HEK293 (cell line): ENCODE data around the gene MTURN.

ENCODE experiments used
- CTCF ChIA-PET: fragments of 350-600 bp; formaldehyde crosslinking; extraction: SDS; loops from one replicate; lab custom pipeline; 2021; ENCODE audit warnings: antibody characterized with exemption; lab: Yijun Ruan, JAX
- POLR2A ChIA-PET: fragments of 300-600 bp; formaldehyde crosslinking; extraction: SDS; loops from one replicate; lab custom pipeline; 2020; ENCODE audit warnings: antibody characterized with exemption, inconsistent platforms; lab: Yijun Ruan, JAX
- H3K27ac ChIP-seq: fragments of 200-500 bp; sonication (Bioruptor generic); 2 replicates; pipeline ENCODE4 v1.5.1; 2014; ENCODE audit warnings: low read depth, low read length, control low read depth, inconsistent platforms; ENCODE audit errors: extremely low read depth
- H3K36me3 ChIP-seq, 2 experiments: fragments of 200-500 bp in 1 of 2; sonication (Bioruptor generic) in 1 of 2; 1 replicate in 1 of 2; 2 replicates in 1 of 2; pipeline ENCODE4 v1.5.1; 2014 to 2017; ENCODE audit warnings: inconsistent platforms in 2 of 2, low read length in 2 of 2; ENCODE audit not compliant: control insufficient read depth in 2 of 2, insufficient read depth in 1 of 2
- H3K4me1 ChIP-seq: fragments of 200-500 bp; sonication (Bioruptor generic); 2 replicates; pipeline ENCODE4 v1.5.1; 2014; ENCODE audit warnings: mild to moderate bottlenecking, low read length, inconsistent platforms; ENCODE audit not compliant: control insufficient read depth, insufficient read depth
- H3K4me3 ChIP-seq: 2 replicates; pipeline ENCODE4 v1.5.1; 2011; ENCODE audit warnings: low read depth, mild to moderate bottlenecking, control low read depth, low read length, moderate library complexity
- H3K9me3 ChIP-seq: fragments of 200-500 bp; sonication (Bioruptor generic); 2 replicates; pipeline ENCODE4 v1.5.1; 2014; ENCODE audit warnings: low read depth, low read length, inconsistent platforms; ENCODE audit not compliant: control insufficient read depth, insufficient read depth
- HOXA7 ChIP-seq: sonication (generic); formaldehyde crosslinking; IDR thresholded peaks from 2 replicates; pipeline ENCODE4 v1.8.1; 2022; ENCODE audit warnings: missing genetic modification reagents, borderline replicate concordance
- IKZF3 ChIP-seq: fragments of 450-650 bp; IDR thresholded peaks from 2 replicates; pipeline ENCODE4 v1.5.0; 2018; ENCODE audit warnings: missing biosample characterization, mild to moderate bottlenecking, missing genetic modification characterization, moderate library complexity
- KLF8 ChIP-seq: fragments of 450-650 bp; formaldehyde crosslinking; IDR thresholded peaks from 2 replicates; pipeline ENCODE4 v1.5.1; 2016; ENCODE audit warnings: missing biosample characterization, missing genetic modification characterization
- TRIM28 ChIP-seq: IDR thresholded peaks from 2 replicates; pipeline ENCODE4 v1.6.1; 2011; ENCODE audit warnings: low read length, control low read depth, borderline replicate concordance
- ZFHX2 ChIP-seq: fragments of 450-650 bp; formaldehyde crosslinking; conservative IDR thresholded peaks from 2 replicates; pipeline ENCODE4 v1.5.1; 2016; ENCODE audit warnings: missing biosample characterization, missing genetic modification characterization
- ZNF155 ChIP-seq: fragments of 450-650 bp; formaldehyde crosslinking; IDR thresholded peaks from 2 replicates; pipeline ENCODE4 v1.5.1; 2016; ENCODE audit warnings: missing biosample characterization, missing genetic modification characterization
- ZNF223 ChIP-seq: fragments of 450-650 bp; formaldehyde crosslinking; IDR thresholded peaks from 2 replicates; pipeline ENCODE4 v1.5.1; 2016; ENCODE audit warnings: missing biosample characterization, missing genetic modification characterization
- ZNF585B ChIP-seq: fragments of 450-650 bp; formaldehyde crosslinking; IDR thresholded peaks from 2 replicates; pipeline ENCODE4 v1.5.1; 2016; ENCODE audit warnings: missing biosample characterization, missing genetic modification characterization
- ZNF626 ChIP-seq: fragments of 450-650 bp; sonication (Bioruptor Pico); formaldehyde crosslinking; IDR thresholded peaks from 2 replicates; pipeline ENCODE4 v1.5.1; 2018; ENCODE audit warnings: missing biosample characterization, missing genetic modification characterization, inconsistent platforms
- ZNF791 ChIP-seq: fragments of 450-650 bp; formaldehyde crosslinking; IDR thresholded peaks from 2 replicates; pipeline ENCODE4 v1.5.1; 2016; ENCODE audit warnings: missing biosample characterization, missing genetic modification characterization
- ZNF792 ChIP-seq: fragments of 450-650 bp; formaldehyde crosslinking; IDR thresholded peaks from 2 replicates; pipeline ENCODE4 v1.5.1; 2016; ENCODE audit warnings: missing biosample characterization, missing genetic modification characterization
- ZNF830 ChIP-seq: fragments of 450-650 bp; IDR thresholded peaks from 2 replicates; pipeline ENCODE4 v1.5.0; 2018; ENCODE audit warnings: missing biosample characterization, missing genetic modification characterization, low read depth, mild to moderate bottlenecking, moderate library complexity
- TF ChIP-seq, protein P1 (sequence below): fragments of 450-650 bp; formaldehyde crosslinking; IDR thresholded peaks from 2 replicates; pipeline ENCODE4 v1.5.1; 2016; ENCODE audit warnings: missing biosample characterization, missing genetic modification characterization
- TF ChIP-seq, protein P2 (sequence below): fragments of 450-650 bp; formaldehyde crosslinking; IDR thresholded peaks from 2 replicates; pipeline ENCODE4 v1.5.1; 2016; ENCODE audit warnings: missing biosample characterization, missing genetic modification characterization
- TF ChIP-seq, protein P3 (sequence below): fragments of 450-650 bp; formaldehyde crosslinking; IDR thresholded peaks from 2 replicates; pipeline ENCODE4; 2016; ENCODE audit warnings: missing biosample characterization, missing genetic modification characterization
- TF ChIP-seq, protein P4 (sequence below): fragments of 450-650 bp; formaldehyde crosslinking; IDR thresholded peaks from 2 replicates; pipeline ENCODE4 v1.5.1; 2016; ENCODE audit warnings: missing biosample characterization, missing genetic modification characterization
- TF ChIP-seq, protein P5 (sequence below): fragments of 450-650 bp; formaldehyde crosslinking; IDR thresholded peaks from 2 replicates; pipeline ENCODE4 v1.5.1; 2016; ENCODE audit warnings: missing biosample characterization, missing genetic modification characterization
- TF ChIP-seq, protein P6 (sequence below): fragments of 450-650 bp; formaldehyde crosslinking; IDR thresholded peaks from 2 replicates; pipeline ENCODE4 v1.5.1; 2017; ENCODE audit warnings: missing biosample characterization, missing genetic modification characterization
- TF ChIP-seq, protein P7 (sequence below): fragments of 450-650 bp; formaldehyde crosslinking; IDR thresholded peaks from 2 replicates; pipeline ENCODE4 v1.5.1; 2016; ENCODE audit warnings: missing biosample characterization, missing genetic modification characterization

Gene MTURN

DNA sequence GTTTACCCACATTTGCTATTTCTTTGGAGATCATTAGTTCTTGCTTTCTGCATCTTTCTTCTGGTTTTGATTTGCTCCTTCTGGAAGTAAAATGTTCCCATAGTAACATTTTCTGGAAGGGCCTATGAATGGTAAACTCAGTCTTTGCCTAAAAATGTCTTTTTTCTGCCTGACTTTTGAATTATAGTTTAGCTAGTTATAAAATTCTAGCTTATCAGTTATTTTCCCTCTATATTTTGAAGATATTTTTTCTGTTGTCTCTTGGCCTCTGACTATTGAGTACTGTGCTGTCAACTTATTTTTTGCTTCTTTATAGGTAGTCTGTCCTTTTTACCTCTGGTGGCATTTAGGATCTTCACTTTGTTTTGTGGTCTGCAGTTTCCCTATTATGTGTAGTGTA is 21.6 kb upstream of the MTURN start (continued):
- TF ChIP-seq, protein P1, sequence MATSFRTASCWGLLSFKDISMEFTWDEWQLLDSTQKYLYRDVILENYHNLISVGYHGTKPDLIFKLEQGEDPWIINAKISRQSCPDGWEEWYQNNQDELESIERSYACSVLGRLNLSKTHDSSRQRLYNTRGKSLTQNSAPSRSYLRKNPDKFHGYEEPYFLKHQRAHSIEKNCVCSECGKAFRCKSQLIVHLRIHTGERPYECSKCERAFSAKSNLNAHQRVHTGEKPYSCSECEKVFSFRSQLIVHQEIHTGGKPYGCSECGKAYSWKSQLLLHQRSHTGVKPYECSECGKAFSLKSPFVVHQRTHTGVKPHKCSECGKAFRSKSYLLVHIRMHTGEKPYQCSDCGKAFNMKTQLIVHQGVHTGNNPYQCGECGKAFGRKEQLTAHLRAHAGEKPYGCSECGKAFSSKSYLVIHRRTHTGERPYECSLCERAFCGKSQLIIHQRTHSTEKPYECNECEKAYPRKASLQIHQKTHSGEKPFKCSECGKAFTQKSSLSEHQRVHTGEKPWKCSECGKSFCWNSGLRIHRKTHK = no peak
- TF ChIP-seq ZNF585B (tag by site-specific recombination) = no peak
- TF ChIP-seq, protein P2, sequence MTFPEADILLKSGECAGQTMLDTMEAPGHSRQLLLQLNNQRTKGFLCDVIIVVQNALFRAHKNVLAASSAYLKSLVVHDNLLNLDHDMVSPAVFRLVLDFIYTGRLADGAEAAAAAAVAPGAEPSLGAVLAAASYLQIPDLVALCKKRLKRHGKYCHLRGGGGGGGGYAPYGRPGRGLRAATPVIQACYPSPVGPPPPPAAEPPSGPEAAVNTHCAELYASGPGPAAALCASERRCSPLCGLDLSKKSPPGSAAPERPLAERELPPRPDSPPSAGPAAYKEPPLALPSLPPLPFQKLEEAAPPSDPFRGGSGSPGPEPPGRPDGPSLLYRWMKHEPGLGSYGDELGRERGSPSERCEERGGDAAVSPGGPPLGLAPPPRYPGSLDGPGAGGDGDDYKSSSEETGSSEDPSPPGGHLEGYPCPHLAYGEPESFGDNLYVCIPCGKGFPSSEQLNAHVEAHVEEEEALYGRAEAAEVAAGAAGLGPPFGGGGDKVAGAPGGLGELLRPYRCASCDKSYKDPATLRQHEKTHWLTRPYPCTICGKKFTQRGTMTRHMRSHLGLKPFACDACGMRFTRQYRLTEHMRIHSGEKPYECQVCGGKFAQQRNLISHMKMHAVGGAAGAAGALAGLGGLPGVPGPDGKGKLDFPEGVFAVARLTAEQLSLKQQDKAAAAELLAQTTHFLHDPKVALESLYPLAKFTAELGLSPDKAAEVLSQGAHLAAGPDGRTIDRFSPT (tag by site-specific recombination) = no peak

DNA sequence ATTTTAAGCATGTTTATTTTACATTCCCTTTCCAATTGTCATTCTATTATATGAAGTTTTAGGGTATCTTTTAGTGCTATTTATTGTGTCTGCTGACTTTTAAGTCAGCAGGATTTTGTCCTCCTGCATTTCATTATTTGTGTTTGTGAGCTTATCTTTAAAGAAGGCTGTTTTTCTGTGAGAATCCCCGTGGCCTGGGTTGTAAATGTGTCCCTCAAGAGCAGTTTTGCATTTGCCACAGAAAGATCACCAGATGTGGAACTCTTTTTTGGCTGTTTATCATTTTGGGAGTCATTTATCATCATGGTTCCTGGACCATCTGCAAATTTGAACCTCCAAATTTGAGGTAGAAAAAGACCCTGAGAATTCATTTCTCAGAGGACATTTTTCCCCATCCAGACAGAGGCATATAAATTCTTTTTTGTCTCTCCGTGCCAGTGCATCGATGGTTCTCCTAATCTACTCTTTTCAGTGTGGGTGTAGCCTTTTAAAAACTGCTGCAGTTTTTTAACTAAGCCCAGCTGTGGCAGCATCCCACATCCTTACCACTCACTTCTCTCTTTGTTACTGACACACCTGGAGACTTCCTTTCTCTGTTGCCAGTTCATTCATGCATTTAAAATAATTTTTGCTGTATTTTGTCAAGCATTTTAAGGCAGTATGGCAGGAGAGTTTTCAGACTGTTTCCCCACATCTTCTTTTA is 20.1 kb upstream of the MTURN start:
- Histone ChIP-seq H3K4me3 (no peak overlapping the region), H3K27ac (no peak overlapping the region), H3K36me3 (peaks cover 0 to 3% of the 10 kb centered on the region in 2 experiments; a peak in 1 of 3 replicates), H3K9me3 (no peaks in the 10 kb centered on the region), H3K4me1 (no peaks in the 10 kb centered on the region)
- TF ChIP-seq ZFHX2 (tag by site-specific recombination) (no peak), ZNF830 (tag by site-specific recombination) (no peak), ZNF792 (tag by site-specific recombination) (no peak), ZNF155 (tag by site-specific recombination) (no peak), ZNF223 (tag by site-specific recombination) (no peak), TRIM28 (no peak), ZNF791 (no peak), IKZF3 (tag by site-specific recombination) (no peak), HOXA7 (CRISPR knock-in tag) (no peak), ZNF626 (tag by site-specific recombination) (no peak), KLF8 (tag by site-specific recombination) (no peak)
- TF ChIP-seq, protein P3, sequence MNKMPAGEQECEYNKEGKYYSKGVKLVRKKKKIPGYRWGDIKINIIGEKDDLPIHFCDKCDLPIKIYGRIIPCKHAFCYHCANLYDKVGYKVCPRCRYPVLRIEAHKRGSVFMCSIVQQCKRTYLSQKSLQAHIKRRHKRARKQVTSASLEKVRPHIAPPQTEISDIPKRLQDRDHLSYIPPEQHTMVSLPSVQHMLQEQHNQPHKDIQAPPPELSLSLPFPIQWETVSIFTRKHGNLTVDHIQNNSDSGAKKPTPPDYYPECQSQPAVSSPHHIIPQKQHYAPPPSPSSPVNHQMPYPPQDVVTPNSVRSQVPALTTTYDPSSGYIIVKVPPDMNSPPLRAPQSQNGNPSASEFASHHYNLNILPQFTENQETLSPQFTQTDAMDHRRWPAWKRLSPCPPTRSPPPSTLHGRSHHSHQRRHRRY (tag by site-specific recombination) = no peak
- TF ChIP-seq, protein P4, sequence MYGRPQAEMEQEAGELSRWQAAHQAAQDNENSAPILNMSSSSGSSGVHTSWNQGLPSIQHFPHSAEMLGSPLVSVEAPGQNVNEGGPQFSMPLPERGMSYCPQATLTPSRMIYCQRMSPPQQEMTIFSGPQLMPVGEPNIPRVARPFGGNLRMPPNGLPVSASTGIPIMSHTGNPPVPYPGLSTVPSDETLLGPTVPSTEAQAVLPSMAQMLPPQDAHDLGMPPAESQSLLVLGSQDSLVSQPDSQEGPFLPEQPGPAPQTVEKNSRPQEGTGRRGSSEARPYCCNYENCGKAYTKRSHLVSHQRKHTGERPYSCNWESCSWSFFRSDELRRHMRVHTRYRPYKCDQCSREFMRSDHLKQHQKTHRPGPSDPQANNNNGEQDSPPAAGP (tag by site-specific recombination) = no peak
- TF ChIP-seq, protein P5, sequence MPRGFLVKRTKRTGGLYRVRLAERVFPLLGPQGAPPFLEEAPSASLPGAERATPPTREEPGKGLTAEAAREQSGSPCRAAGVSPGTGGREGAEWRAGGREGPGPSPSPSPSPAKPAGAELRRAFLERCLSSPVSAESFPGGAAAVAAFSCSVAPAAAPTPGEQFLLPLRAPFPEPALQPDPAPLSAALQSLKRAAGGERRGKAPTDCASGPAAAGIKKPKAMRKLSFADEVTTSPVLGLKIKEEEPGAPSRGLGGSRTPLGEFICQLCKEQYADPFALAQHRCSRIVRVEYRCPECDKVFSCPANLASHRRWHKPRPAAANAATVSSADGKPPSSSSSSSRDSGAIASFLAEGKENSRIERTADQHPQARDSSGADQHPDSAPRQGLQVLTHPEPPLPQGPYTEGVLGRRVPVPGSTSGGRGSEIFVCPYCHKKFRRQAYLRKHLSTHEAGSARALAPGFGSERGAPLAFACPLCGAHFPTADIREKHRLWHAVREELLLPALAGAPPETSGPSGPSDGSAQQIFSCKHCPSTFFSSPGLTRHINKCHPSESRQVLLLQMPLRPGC (tag by site-specific recombination) = no peak
- TF ChIP-seq, protein P6, sequence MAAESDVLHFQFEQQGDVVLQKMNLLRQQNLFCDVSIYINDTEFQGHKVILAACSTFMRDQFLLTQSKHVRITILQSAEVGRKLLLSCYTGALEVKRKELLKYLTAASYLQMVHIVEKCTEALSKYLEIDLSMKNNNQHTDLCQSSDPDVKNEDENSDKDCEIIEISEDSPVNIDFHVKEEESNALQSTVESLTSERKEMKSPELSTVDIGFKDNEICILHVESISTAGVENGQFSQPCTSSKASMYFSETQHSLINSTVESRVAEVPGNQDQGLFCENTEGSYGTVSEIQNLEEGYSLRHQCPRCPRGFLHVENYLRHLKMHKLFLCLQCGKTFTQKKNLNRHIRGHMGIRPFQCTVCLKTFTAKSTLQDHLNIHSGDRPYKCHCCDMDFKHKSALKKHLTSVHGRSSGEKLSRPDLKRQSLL (tag by site-specific recombination) = no peak
- TF ChIP-seq, protein P7, sequence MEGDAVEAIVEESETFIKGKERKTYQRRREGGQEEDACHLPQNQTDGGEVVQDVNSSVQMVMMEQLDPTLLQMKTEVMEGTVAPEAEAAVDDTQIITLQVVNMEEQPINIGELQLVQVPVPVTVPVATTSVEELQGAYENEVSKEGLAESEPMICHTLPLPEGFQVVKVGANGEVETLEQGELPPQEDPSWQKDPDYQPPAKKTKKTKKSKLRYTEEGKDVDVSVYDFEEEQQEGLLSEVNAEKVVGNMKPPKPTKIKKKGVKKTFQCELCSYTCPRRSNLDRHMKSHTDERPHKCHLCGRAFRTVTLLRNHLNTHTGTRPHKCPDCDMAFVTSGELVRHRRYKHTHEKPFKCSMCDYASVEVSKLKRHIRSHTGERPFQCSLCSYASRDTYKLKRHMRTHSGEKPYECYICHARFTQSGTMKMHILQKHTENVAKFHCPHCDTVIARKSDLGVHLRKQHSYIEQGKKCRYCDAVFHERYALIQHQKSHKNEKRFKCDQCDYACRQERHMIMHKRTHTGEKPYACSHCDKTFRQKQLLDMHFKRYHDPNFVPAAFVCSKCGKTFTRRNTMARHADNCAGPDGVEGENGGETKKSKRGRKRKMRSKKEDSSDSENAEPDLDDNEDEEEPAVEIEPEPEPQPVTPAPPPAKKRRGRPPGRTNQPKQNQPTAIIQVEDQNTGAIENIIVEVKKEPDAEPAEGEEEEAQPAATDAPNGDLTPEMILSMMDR (tag by site-specific recombination) = no peak
- POLR2A ChIA-PET = no interaction called here
- CTCF ChIA-PET = interaction anchor here (1.2 kb wide), 1 partner anchor 40 kb away, joined by 3 read pairs; no protein-coding TSS in a partner anchor
